GM12878 (cell line): ENCODE results near the gene PREX1. TPM values are rescaled to one million over a fixed set of nuclear protein-coding genes. Genes with fewer than 3 reads are reported as not detected.

ENCODE experiments used
- NBN ChIP-seq: fragments of 450-650 bp; IDR thresholded peaks from 2 replicates; pipeline ENCODE4 v1.6.1; 2016
- RAD21 ChIP-seq: IDR thresholded peaks from 2 replicates; pipeline ENCODE4 v1.6.1; 2011; ENCODE audit warnings: mild to moderate bottlenecking, low read depth, low read length, moderate library complexity; ENCODE audit not compliant: insufficient read depth
- RFX5 ChIP-seq: IDR thresholded peaks from 2 replicates; pipeline ENCODE4 v1.6.1; 2011; ENCODE audit warnings: low read depth, low read length, improper control_type of control experiment
- SIN3A ChIP-seq: IDR thresholded peaks from 2 replicates; pipeline ENCODE4 v1.6.1; 2012; ENCODE audit warnings: low read depth, low read length, improper control_type of control experiment
- TBL1XR1 ChIP-seq: IDR thresholded peaks from 2 replicates; pipeline ENCODE4 v1.6.1; 2012; ENCODE audit warnings: low read depth, low read length, improper control_type of control experiment
- ZNF274 ChIP-seq: IDR thresholded peaks from one replicate; pipeline ENCODE4 v1.8.0; 2011; ENCODE audit not compliant: insufficient read length, insufficient read depth
- polyA plus RNA-seq, 11 experiments: library from polyadenylated mRNA; depleted of rRNA in 4 of 11; unstranded in 6 of 11; stranded (reverse) in 5 of 11; fragments of >200 nt; fragmentation: Nextera tagmentation in 4 of 11; fragmentation: Illumina TruSeq in 1 of 11; extraction: Ambion mirVana in 4 of 11; extraction: Trizol in 1 of 11; gene quantifications; 1 replicate in 1 of 11; 2 replicates in 10 of 11; pipeline versions ENCODE4 v1.2.1 to v1.2.3, GENCODE V29; 2011 to 2016; ENCODE audit warnings: inconsistent platforms in 2 of 11, missing spikeins in 2 of 11, low read depth in 1 of 11
- total RNA-seq, 4 experiments: library from RNA; depleted of rRNA in 3 of 4; stranded (reverse); fragments of >200 nt in 3 of 4; fragmentation: Illumina TruSeq in 1 of 4; extraction: Trizol in 1 of 4; gene quantifications; 2 replicates each; pipeline versions ENCODE4 v1.2.1 to v1.2.3, GENCODE V29; 2013 to 2021
- TF ChIP-seq, protein P1 (sequence below): fragments of 450-650 bp; IDR thresholded peaks from 2 replicates; pipeline ENCODE4 v1.6.1; 2017; ENCODE audit warnings: mild to moderate bottlenecking, moderate library complexity
- TF ChIP-seq, protein P2 (sequence below): fragments of 450-650 bp; IDR thresholded peaks from 2 replicates; pipeline ENCODE4 v1.6.1; 2017; ENCODE audit warnings: mild to moderate bottlenecking, moderate library complexity
- TF ChIP-seq, protein P3 (sequence below): fragments of 450-650 bp; formaldehyde crosslinking; IDR thresholded peaks from 2 replicates; pipeline ENCODE4 v1.5.0; 2022; ENCODE audit warnings: mild to moderate bottlenecking, missing genetic modification characterization
- TF ChIP-seq, protein P4 (sequence below): IDR thresholded peaks from 2 replicates; pipeline ENCODE4 v1.6.1; 2012; ENCODE audit warnings: low read length, inconsistent platforms
- TF ChIP-seq, protein P5 (sequence below): fragments of 450-650 bp; IDR thresholded peaks from 2 replicates; pipeline ENCODE4 v1.6.1; 2014; ENCODE audit warnings: mild to moderate bottlenecking
- TF ChIP-seq, protein P6 (sequence below): fragments of 450-650 bp; IDR thresholded peaks from 2 replicates; pipeline ENCODE4 v1.6.1; 2018; ENCODE audit warnings: borderline replicate concordance, mild to moderate bottlenecking; ENCODE audit not compliant: partially characterized antibody

PREX1 gene
- total and polyA plus RNA-seq, 10 of the 15 experiments (the other 5 are each of a cell fraction or from before 2014, with no cell fraction given), result 2.6 to 114 (median 38.9) TPM

DNA sequence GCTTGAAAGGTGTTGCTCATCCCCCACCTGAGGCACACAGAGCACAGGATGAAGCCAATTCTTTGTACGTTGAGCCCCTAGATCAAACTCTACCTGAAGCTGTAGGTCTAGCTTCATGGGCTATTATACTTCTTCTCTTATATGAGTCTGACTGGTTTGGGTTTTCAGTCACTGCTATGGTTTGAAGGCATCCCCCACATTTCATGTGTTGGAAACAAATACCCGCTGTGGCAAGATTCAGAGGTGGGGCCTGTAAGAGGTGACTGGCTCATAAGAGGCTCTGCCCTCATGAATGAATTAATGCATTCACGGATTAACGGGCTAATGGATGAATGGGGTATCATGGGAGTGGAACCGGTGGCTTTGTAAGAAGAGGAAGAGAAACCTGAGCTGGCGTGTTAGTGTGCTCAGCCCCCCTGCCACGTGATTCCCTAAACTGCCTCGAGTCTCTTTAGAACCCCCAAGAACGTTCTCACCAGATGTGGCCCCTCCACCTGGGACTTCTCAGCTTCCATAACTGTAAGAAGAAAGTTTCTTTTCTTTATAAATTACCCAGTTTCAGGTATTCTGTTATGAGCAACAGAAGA, 39.2 kb downstream of the PREX1 start (continued):
- TF ChIP-seq, protein P1, sequence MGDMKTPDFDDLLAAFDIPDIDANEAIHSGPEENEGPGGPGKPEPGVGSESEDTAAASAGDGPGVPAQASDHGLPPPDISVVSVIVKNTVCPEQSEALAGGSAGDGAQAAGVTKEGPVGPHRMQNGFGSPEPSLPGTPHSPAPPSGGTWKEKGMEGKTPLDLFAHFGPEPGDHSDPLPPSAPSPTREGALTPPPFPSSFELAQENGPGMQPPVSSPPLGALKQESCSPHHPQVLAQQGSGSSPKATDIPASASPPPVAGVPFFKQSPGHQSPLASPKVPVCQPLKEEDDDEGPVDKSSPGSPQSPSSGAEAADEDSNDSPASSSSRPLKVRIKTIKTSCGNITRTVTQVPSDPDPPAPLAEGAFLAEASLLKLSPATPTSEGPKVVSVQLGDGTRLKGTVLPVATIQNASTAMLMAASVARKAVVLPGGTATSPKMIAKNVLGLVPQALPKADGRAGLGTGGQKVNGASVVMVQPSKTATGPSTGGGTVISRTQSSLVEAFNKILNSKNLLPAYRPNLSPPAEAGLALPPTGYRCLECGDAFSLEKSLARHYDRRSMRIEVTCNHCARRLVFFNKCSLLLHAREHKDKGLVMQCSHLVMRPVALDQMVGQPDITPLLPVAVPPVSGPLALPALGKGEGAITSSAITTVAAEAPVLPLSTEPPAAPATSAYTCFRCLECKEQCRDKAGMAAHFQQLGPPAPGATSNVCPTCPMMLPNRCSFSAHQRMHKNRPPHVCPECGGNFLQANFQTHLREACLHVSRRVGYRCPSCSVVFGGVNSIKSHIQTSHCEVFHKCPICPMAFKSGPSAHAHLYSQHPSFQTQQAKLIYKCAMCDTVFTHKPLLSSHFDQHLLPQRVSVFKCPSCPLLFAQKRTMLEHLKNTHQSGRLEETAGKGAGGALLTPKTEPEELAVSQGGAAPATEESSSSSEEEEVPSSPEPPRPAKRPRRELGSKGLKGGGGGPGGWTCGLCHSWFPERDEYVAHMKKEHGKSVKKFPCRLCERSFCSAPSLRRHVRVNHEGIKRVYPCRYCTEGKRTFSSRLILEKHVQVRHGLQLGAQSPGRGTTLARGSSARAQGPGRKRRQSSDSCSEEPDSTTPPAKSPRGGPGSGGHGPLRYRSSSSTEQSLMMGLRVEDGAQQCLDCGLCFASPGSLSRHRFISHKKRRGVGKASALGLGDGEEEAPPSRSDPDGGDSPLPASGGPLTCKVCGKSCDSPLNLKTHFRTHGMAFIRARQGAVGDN, result peak; percentile 70; the same call in 1 of the 2 replicates
- TF ChIP-seq NBN (peak; percentile 77; the same call in 1 of the 2 replicates), TBL1XR1 (peak; percentile 47; the same call in 1 of the 2 replicates), ZNF274 (no peak), RAD21 (no peak), RFX5 (no peak), SIN3A (no peak)
- TF ChIP-seq, protein P2, sequence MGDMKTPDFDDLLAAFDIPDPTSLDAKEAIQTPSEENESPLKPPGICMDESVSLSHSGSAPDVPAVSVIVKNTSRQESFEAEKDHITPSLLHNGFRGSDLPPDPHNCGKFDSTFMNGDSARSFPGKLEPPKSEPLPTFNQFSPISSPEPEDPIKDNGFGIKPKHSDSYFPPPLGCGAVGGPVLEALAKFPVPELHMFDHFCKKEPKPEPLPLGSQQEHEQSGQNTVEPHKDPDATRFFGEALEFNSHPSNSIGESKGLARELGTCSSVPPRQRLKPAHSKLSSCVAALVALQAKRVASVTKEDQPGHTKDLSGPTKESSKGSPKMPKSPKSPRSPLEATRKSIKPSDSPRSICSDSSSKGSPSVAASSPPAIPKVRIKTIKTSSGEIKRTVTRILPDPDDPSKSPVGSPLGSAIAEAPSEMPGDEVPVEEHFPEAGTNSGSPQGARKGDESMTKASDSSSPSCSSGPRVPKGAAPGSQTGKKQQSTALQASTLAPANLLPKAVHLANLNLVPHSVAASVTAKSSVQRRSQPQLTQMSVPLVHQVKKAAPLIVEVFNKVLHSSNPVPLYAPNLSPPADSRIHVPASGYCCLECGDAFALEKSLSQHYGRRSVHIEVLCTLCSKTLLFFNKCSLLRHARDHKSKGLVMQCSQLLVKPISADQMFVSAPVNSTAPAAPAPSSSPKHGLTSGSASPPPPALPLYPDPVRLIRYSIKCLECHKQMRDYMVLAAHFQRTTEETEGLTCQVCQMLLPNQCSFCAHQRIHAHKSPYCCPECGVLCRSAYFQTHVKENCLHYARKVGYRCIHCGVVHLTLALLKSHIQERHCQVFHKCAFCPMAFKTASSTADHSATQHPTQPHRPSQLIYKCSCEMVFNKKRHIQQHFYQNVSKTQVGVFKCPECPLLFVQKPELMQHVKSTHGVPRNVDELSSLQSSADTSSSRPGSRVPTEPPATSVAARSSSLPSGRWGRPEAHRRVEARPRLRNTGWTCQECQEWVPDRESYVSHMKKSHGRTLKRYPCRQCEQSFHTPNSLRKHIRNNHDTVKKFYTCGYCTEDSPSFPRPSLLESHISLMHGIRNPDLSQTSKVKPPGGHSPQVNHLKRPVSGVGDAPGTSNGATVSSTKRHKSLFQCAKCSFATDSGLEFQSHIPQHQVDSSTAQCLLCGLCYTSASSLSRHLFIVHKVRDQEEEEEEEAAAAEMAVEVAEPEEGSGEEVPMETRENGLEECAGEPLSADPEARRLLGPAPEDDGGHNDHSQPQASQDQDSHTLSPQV, result 0 out of 2 replicates have a peak, but pooled peaks have one; percentile 69
- TF ChIP-seq, protein P3, sequence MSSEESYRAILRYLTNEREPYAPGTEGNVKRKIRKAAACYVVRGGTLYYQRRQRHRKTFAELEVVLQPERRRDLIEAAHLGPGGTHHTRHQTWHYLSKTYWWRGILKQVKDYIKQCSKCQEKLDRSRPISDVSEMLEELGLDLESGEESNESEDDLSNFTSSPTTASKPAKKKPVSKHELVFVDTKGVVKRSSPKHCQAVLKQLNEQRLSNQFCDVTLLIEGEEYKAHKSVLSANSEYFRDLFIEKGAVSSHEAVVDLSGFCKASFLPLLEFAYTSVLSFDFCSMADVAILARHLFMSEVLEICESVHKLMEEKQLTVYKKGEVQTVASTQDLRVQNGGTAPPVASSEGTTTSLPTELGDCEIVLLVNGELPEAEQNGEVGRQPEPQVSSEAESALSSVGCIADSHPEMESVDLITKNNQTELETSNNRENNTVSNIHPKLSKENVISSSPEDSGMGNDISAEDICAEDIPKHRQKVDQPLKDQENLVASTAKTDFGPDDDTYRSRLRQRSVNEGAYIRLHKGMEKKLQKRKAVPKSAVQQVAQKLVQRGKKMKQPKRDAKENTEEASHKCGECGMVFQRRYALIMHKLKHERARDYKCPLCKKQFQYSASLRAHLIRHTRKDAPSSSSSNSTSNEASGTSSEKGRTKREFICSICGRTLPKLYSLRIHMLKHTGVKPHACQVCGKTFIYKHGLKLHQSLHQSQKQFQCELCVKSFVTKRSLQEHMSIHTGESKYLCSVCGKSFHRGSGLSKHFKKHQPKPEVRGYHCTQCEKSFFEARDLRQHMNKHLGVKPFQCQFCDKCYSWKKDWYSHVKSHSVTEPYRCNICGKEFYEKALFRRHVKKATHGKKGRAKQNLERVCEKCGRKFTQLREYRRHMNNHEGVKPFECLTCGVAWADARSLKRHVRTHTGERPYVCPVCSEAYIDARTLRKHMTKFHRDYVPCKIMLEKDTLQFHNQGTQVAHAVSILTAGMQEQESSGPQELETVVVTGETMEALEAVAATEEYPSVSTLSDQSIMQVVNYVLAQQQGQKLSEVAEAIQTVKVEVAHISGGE (CRISPR knock-in tag), result no peak
- TF ChIP-seq, protein P4, sequence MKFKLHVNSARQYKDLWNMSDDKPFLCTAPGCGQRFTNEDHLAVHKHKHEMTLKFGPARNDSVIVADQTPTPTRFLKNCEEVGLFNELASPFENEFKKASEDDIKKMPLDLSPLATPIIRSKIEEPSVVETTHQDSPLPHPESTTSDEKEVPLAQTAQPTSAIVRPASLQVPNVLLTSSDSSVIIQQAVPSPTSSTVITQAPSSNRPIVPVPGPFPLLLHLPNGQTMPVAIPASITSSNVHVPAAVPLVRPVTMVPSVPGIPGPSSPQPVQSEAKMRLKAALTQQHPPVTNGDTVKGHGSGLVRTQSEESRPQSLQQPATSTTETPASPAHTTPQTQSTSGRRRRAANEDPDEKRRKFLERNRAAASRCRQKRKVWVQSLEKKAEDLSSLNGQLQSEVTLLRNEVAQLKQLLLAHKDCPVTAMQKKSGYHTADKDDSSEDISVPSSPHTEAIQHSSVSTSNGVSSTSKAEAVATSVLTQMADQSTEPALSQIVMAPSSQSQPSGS, result peak; percentile 7; the same call in 1 of the 2 replicates
- TF ChIP-seq, protein P5, sequence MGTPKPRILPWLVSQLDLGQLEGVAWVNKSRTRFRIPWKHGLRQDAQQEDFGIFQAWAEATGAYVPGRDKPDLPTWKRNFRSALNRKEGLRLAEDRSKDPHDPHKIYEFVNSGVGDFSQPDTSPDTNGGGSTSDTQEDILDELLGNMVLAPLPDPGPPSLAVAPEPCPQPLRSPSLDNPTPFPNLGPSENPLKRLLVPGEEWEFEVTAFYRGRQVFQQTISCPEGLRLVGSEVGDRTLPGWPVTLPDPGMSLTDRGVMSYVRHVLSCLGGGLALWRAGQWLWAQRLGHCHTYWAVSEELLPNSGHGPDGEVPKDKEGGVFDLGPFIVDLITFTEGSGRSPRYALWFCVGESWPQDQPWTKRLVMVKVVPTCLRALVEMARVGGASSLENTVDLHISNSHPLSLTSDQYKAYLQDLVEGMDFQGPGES, result no peak
- TF ChIP-seq, protein P6, sequence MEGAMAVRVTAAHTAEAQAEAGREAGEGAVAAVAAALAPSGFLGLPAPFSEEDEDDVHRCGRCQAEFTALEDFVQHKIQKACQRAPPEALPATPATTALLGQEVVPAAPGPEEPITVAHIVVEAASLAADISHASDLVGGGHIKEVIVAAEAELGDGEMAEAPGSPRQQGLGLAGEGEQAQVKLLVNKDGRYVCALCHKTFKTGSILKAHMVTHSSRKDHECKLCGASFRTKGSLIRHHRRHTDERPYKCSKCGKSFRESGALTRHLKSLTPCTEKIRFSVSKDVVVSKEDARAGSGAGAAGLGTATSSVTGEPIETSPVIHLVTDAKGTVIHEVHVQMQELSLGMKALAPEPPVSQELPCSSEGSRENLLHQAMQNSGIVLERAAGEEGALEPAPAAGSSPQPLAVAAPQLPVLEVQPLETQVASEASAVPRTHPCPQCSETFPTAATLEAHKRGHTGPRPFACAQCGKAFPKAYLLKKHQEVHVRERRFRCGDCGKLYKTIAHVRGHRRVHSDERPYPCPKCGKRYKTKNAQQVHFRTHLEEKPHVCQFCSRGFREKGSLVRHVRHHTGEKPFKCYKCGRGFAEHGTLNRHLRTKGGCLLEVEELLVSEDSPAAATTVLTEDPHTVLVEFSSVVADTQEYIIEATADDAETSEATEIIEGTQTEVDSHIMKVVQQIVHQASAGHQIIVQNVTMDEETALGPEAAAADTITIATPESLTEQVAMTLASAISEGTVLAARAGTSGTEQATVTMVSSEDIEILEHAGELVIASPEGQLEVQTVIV, result no peak
